Measurements from ENCODE around the gene CYB5R4.

DNA sequence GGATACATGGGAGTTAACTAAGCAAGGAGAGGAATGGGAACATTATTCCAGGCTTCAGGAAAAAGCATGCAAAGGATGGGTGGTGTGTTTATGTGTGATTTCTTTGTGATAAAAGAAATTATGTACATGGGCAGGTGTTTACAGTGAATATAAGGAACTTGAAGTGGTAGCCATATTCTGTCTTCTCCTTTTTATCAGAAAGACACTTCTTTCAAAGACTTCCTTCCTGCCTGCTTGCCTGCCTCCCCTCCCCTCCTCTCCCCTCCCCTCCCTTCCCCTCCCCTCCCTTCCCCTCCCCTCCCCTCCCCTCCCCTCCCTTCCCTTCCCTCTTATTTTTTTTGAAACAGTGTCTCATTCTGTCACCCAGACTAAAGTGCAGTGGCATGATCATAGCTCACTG lies 14.4 kb downstream of the CYB5R4 start:
- TF ChIP-seq, protein P1, sequence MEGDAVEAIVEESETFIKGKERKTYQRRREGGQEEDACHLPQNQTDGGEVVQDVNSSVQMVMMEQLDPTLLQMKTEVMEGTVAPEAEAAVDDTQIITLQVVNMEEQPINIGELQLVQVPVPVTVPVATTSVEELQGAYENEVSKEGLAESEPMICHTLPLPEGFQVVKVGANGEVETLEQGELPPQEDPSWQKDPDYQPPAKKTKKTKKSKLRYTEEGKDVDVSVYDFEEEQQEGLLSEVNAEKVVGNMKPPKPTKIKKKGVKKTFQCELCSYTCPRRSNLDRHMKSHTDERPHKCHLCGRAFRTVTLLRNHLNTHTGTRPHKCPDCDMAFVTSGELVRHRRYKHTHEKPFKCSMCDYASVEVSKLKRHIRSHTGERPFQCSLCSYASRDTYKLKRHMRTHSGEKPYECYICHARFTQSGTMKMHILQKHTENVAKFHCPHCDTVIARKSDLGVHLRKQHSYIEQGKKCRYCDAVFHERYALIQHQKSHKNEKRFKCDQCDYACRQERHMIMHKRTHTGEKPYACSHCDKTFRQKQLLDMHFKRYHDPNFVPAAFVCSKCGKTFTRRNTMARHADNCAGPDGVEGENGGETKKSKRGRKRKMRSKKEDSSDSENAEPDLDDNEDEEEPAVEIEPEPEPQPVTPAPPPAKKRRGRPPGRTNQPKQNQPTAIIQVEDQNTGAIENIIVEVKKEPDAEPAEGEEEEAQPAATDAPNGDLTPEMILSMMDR (conservative IDR thresholded peaks at IDR 0.05; ENCODE audit: low read length) = no peak
- TF ChIP-seq EZH2phosphoT487 (IDR thresholded peaks at IDR 0.05; ENCODE audit: borderline replicate concordance) = no peak
